IPS-20b (cell line): ENCODE data around the gene IL31RA.
"Not testable (repeated sequence)": the region's sequence is repeated elsewhere in the genome, so short reads cannot be mapped to it uniquely, and the experiment has no call there.

ENCODE experiments used
- H3K27ac ChIP-seq: one replicate; pipeline ENCODE4 v1.5.1; 2013; ENCODE audit warnings: low read length
- H3K27me3 ChIP-seq: 2 replicates; pipeline ENCODE4 v1.6.1; 2013; ENCODE audit warnings: mild to moderate bottlenecking, low read length, inconsistent platforms; ENCODE audit not compliant: insufficient read depth
- H3K36me3 ChIP-seq: 2 replicates; pipeline ENCODE4 v1.6.1; 2013; ENCODE audit warnings: low read depth, mild to moderate bottlenecking, inconsistent platforms, low read length, moderate library complexity; ENCODE audit not compliant: insufficient read depth
- H3K4me1 ChIP-seq: 2 replicates; pipeline ENCODE4 v1.6.1; 2013; ENCODE audit warnings: mild to moderate bottlenecking, control low read depth, inconsistent platforms, low read length, moderate library complexity; ENCODE audit not compliant: insufficient read depth
- H3K4me3 ChIP-seq: 2 replicates; pipeline ENCODE4 v1.5.1; 2013; ENCODE audit warnings: mild to moderate bottlenecking, low read length, inconsistent platforms
- H3K9ac ChIP-seq: 2 replicates; pipeline ENCODE4 v1.6.1; 2013; ENCODE audit warnings: low read depth, mild to moderate bottlenecking, inconsistent platforms, low read length, moderate library complexity
- H3K9me3 ChIP-seq: 2 replicates; pipeline ENCODE4 v1.6.1; 2013; ENCODE audit warnings: mild to moderate bottlenecking, low read depth, low read length, inconsistent platforms; ENCODE audit not compliant: insufficient read depth

Gene IL31RA

GRCh38 chr5:55850839-55851674, at the start of gene IL31RA:
TSS of gene IL31RA (plus strand) at chr5:55851357. CDS start at chr5:55851571, 214 bp downstream.
- H3K4me3 ChIP-seq: no peak within 1 kb of the TSS
- no peak within 1 kb of the TSS for H3K9ac ChIP-seq
- no peaks in the 10 kb centered on the region for H3K9me3 ChIP-seq
- no peaks in the 10 kb centered on the region for H3K36me3 ChIP-seq
- H3K27me3 ChIP-seq: no peaks in the 10 kb centered on the region
- H3K27ac ChIP-seq: no peak within 1 kb of the TSS
- no peaks in the 10 kb centered on the region for H3K4me1 ChIP-seq

- H3K9me3 ChIP-seq: peaks cover 18% of the 10 kb centered on the region
- not testable (repeated sequence) for H3K9ac ChIP-seq, H3K27ac ChIP-seq, H3K4me3 ChIP-seq, H3K36me3 ChIP-seq, H3K27me3 ChIP-seq, H3K4me1 ChIP-seq
Observed at GRCh38 chr5:55808814-55809213, 42.3 kb upstream of the IL31RA start.

GRCh38 chr5:55815939-55816338, 35.2 kb upstream of the IL31RA start:
- not testable (repeated sequence) for H3K4me1 ChIP-seq, H3K36me3 ChIP-seq, H3K4me3 ChIP-seq, H3K27ac ChIP-seq, H3K9me3 ChIP-seq, H3K27me3 ChIP-seq, H3K9ac ChIP-seq

GRCh38 chr5:55816342-55816741, 34.8 kb upstream of the IL31RA start:
- peaks cover 11% of the 10 kb centered on the region; the same call in 1 of the 2 replicates for H3K27me3 ChIP-seq
- H3K9ac ChIP-seq: no peak overlapping the region
- no peak overlapping the region for H3K4me3 ChIP-seq
- no peaks in the 10 kb centered on the region for H3K36me3 ChIP-seq
- no peaks in the 10 kb centered on the region for H3K4me1 ChIP-seq
- H3K9me3 ChIP-seq: no peaks in the 10 kb centered on the region
- H3K27ac ChIP-seq: no peak overlapping the region

GRCh38 chr5:55817030-55817429, 34.1 kb upstream of the IL31RA start:
- no peak overlapping the region for H3K9ac ChIP-seq
- peaks cover 18% of the 10 kb centered on the region; the same call in 1 of the 2 replicates for H3K27me3 ChIP-seq
- H3K4me3 ChIP-seq: no peak overlapping the region
- H3K27ac ChIP-seq: no peak overlapping the region
- H3K4me1 ChIP-seq: no peaks in the 10 kb centered on the region
- H3K9me3 ChIP-seq: no peaks in the 10 kb centered on the region
- no peaks in the 10 kb centered on the region for H3K36me3 ChIP-seq

GRCh38 chr5:55820488-55820887, 30.7 kb upstream of the IL31RA start:
- Histone ChIP-seq H3K27me3 (peaks cover 32% of the 10 kb centered on the region), H3K4me3 (no peak overlapping the region), H3K4me1 (no peaks in the 10 kb centered on the region), H3K9ac (no peak overlapping the region), H3K36me3 (no peaks in the 10 kb centered on the region), H3K27ac (no peak overlapping the region), H3K9me3 (no peaks in the 10 kb centered on the region)

- peaks cover 32% of the 10 kb centered on the region for H3K27me3 ChIP-seq
- peak overlapping the region; percentile 57; the same call in 1 of the 2 replicates for H3K9ac ChIP-seq
- H3K36me3 ChIP-seq: no peaks in the 10 kb centered on the region
- H3K4me3 ChIP-seq: peak overlapping the region; percentile 67; the same call in 1 of the 2 replicates
- no peaks in the 10 kb centered on the region for H3K4me1 ChIP-seq
- H3K27ac ChIP-seq: no peak overlapping the region
- H3K9me3 ChIP-seq: no peaks in the 10 kb centered on the region
Observed at GRCh38 chr5:55821731-55822512, 29.2 kb upstream of the IL31RA start.

GRCh38 chr5:55823151-55823796, 27.9 kb upstream of the IL31RA start:
- Histone ChIP-seq H3K9ac (no peak overlapping the region), H3K4me3 (no peak overlapping the region), H3K4me1 (no peaks in the 10 kb centered on the region), H3K9me3 (no peaks in the 10 kb centered on the region), H3K36me3 (no peaks in the 10 kb centered on the region), H3K27ac (no peak overlapping the region), H3K27me3 (peaks cover 32% of the 10 kb centered on the region)

- Histone ChIP-seq H3K36me3 (no peaks in the 10 kb centered on the region), H3K9ac (no peak overlapping the region)
Observed at GRCh38 chr5:55829956-55830355, 21.2 kb upstream of the IL31RA start.

GRCh38 chr5:55832446-55832845, 18.7 kb upstream of the IL31RA start:
- H3K4me1 ChIP-seq: no peaks in the 10 kb centered on the region
- no peak overlapping the region for H3K4me3 ChIP-seq

More at GRCh38 chr5:55829956-55830355, 21.2 kb upstream of the IL31RA start:
- H3K9me3 ChIP-seq: no peaks in the 10 kb centered on the region
- H3K4me3 ChIP-seq: no peak overlapping the region
- H3K27me3 ChIP-seq: no peaks in the 10 kb centered on the region
- no peak overlapping the region for H3K27ac ChIP-seq
- H3K4me1 ChIP-seq: no peaks in the 10 kb centered on the region

GRCh38 chr5:55836191-55836590, 15.0 kb upstream of the IL31RA start:
- no peak overlapping the region for H3K4me3 ChIP-seq
- no peaks in the 10 kb centered on the region for H3K36me3 ChIP-seq
- H3K9me3 ChIP-seq: no peaks in the 10 kb centered on the region
- no peaks in the 10 kb centered on the region for H3K27me3 ChIP-seq
- no peak overlapping the region for H3K9ac ChIP-seq
- no peak overlapping the region for H3K27ac ChIP-seq
- H3K4me1 ChIP-seq: no peaks in the 10 kb centered on the region

More at GRCh38 chr5:55832446-55832845, 18.7 kb upstream of the IL31RA start:
- H3K27me3 ChIP-seq: no peaks in the 10 kb centered on the region
- no peak overlapping the region for H3K9ac ChIP-seq
- H3K27ac ChIP-seq: no peak overlapping the region
- H3K36me3 ChIP-seq: no peaks in the 10 kb centered on the region
- no peaks in the 10 kb centered on the region for H3K9me3 ChIP-seq
